ENCODE results near the gene MADD.

The MADD gene

GRCh38 chr11:47374720-47375019 lies 104.7 kb downstream of the MADD start:
- DNase-seq (ENCODE audit: low read depth), result no peak
- no peak overlapping the region for H3K4me3 ChIP-seq (ENCODE audit: low read depth, low read length)

GRCh38 chr11:47375020-47375419 lies 105.1 kb downstream of the MADD start:
- H3K4me3 ChIP-seq (ENCODE audit: low read depth, low read length), result no peak overlapping the region

GRCh38 chr11:47375546-47376085 lies 105.7 kb downstream of the MADD start:
- no peak overlapping the region for H3K4me3 ChIP-seq (ENCODE audit: low read depth, low read length)
- DNase-seq (ENCODE audit: low read depth), result no peak

More at GRCh38 chr11:47375020-47375419, 105.1 kb downstream of the MADD start:
- no peak for DNase-seq (ENCODE audit: low read depth)

- no peak for DNase-seq (ENCODE audit: low read depth)
- H3K4me3 ChIP-seq (ENCODE audit: low read depth, low read length), result no peak overlapping the region
Measured at GRCh38 chr11:47376107-47376524, 106.2 kb downstream of the MADD start.

GRCh38 chr11:47376525-47377371 lies 106.8 kb downstream of the MADD start:
- no peak overlapping the region for H3K4me3 ChIP-seq (ENCODE audit: low read depth, low read length)
- no peak for DNase-seq (ENCODE audit: low read depth)

- no peak overlapping the region for H3K4me3 ChIP-seq (ENCODE audit: low read depth, low read length)
- no peak for DNase-seq (ENCODE audit: low read depth)
Measured at GRCh38 chr11:47377571-47378009, 107.7 kb downstream of the MADD start.

- DNase-seq (ENCODE audit: low read depth), result no peak
Measured at GRCh38 chr11:47378010-47378835, 108.3 kb downstream of the MADD start, which contains the start of gene SPI1. TSS of gene SPI1 (minus strand) at chr11:47378547. CDS start at chr11:47378353, 194 bp downstream.

GRCh38 chr11:47378836-47379170 lies 108.9 kb downstream of the MADD start:
- DNase-seq (ENCODE audit: low read depth), result no peak
- no peak overlapping the region for H3K4me3 ChIP-seq (ENCODE audit: low read depth, low read length)

More at GRCh38 chr11:47378010-47378835, 108.3 kb downstream of the MADD start, which contains the start of gene SPI1:
- H3K4me3 ChIP-seq (ENCODE audit: low read depth, low read length), result no peak within 1 kb of the TSS

GRCh38 chr11:47379317-47379716 lies 109.4 kb downstream of the MADD start:
- H3K4me3 ChIP-seq (ENCODE audit: low read depth, low read length), result no peak overlapping the region
- no peak for DNase-seq (ENCODE audit: low read depth)
